Suprapubic skin (tissue), 3 donors: Measurements from ENCODE around the gene THRB.

ENCODE experiments used
- POLR2A ChIP-seq, 2 donors: fragments of 450-650 bp; IDR thresholded peaks; one replicate each; pipeline ENCODE4 v1.6.1; 2017; ENCODE audit warnings: antibody characterized with exemption in 2 of 2, mild to moderate bottlenecking in 2 of 2, moderate library complexity in 2 of 2
- TF ChIP-seq, protein P1 (sequence below), 2 donors: fragments of 200-600 bp in 1 of 2; fragments of 450-650 bp in 1 of 2; sonication (generic) in 1 of 2; IDR thresholded peaks; one replicate each; pipeline ENCODE4 v1.5.1; 2016 to 2019; ENCODE audit warnings: antibody characterized with exemption in 2 of 2, mild to moderate bottlenecking in 1 of 2, moderate library complexity in 1 of 2

DNA sequence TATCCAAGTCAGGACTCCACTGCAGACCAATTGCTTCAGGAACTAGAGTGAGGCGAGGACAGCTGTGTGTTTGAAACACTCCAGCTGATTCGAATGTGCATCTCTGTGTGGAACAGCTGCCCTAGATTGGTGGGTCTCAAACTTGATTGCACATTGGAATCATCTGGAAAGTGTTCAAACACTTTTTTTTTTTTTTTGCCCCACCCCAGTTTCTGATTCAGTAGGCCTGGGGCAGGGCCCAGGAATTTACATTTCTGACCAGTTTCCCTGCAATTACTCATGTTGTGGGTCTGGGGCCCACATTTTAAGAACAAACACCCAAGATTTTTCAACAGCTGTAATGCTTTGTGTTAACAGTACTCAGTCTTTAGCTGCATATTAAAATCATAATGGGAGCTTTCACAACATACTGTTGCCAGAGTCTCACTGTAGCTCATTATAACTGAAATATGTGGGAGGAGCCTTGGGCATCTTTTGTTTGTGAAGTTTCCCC lies 392.9 kb downstream of the THRB start:
- TF ChIP-seq, protein P1, sequence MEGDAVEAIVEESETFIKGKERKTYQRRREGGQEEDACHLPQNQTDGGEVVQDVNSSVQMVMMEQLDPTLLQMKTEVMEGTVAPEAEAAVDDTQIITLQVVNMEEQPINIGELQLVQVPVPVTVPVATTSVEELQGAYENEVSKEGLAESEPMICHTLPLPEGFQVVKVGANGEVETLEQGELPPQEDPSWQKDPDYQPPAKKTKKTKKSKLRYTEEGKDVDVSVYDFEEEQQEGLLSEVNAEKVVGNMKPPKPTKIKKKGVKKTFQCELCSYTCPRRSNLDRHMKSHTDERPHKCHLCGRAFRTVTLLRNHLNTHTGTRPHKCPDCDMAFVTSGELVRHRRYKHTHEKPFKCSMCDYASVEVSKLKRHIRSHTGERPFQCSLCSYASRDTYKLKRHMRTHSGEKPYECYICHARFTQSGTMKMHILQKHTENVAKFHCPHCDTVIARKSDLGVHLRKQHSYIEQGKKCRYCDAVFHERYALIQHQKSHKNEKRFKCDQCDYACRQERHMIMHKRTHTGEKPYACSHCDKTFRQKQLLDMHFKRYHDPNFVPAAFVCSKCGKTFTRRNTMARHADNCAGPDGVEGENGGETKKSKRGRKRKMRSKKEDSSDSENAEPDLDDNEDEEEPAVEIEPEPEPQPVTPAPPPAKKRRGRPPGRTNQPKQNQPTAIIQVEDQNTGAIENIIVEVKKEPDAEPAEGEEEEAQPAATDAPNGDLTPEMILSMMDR (IDR thresholded peaks at IDR 0.05) = no peak
- no peak for TF ChIP-seq POLR2A (IDR thresholded peaks at IDR 0.05)
